ENCODE data around the gene PLPPR1. TPM values are rescaled to one million over a fixed set of nuclear protein-coding genes. Genes with fewer than 3 reads are reported as not detected.

Gene PLPPR1
- total and polyA plus RNA-seq, 2 experiments from 2014 or later, result 1.3 to 3.7 TPM

- no peaks in the 10 kb centered on the region for H3K4me1 Mint-ChIP-seq
- Histone ChIP-seq H3K79me2 (replicated peaks; ENCODE audit: insufficient read depth) (no peaks in the 10 kb centered on the region), H4K20me1 (replicated peaks; ENCODE audit: insufficient read depth) (no peaks in the 10 kb centered on the region), H3K27ac (ENCODE audit: low read depth) (no peak overlapping the region), H3K27me3 (ENCODE audit: insufficient read depth) (no peaks in the 10 kb centered on the region), H3K36me3 (ENCODE audit: insufficient read depth) (no peaks in the 10 kb centered on the region), H3F3A (replicated peaks; ENCODE audit: low read depth) (no peaks in the 10 kb centered on the region), H3K4me3 (no peak overlapping the region), H3K4me2 (no peak overlapping the region), H3K9me2 (ENCODE audit: insufficient read depth) (no peaks in the 10 kb centered on the region), H2AFZ (peak overlapping the region; percentile 68; the same call in 1 of the 2 replicates), H3K4me1 (ENCODE audit: insufficient read depth) (no peaks in the 10 kb centered on the region)
- ATAC-seq (no peak), DNase-seq (ENCODE audit: low spot score) (no peak)
- no peak overlapping the region for H3K27ac Mint-ChIP-seq
- H3K27me3 Mint-ChIP-seq (ENCODE audit: insufficient read depth, low read depth, poor library complexity), result no peaks in the 10 kb centered on the region
- TF ChIP-seq POLR2AphosphoS5 (IDR thresholded peaks at IDR 0.05; ENCODE audit: low read depth), result no peak
- no peak for TF ChIP-seq EZH2 (IDR thresholded peaks at IDR 0.05; ENCODE audit: low read depth, unreplicated experiment)
- no peak for TF ChIP-seq JUNB (IDR thresholded peaks at IDR 0.05; ENCODE audit: unreplicated experiment)
- no peak for TF ChIP-seq CTCF (conservative IDR thresholded peaks at IDR 0.05; ENCODE audit: low read depth in 2 of 2)
- no peak for TF ChIP-seq STAT1 (IDR thresholded peaks at IDR 0.05; ENCODE audit: unreplicated experiment)
- TF ChIP-seq ZNF462 (CRISPR knock-in tag; IDR thresholded peaks at IDR 0.05), result no peak
- TF ChIP-seq ZNF331 (CRISPR knock-in tag; IDR thresholded peaks at IDR 0.05; ENCODE audit: low read depth), result no peak
- H3K4me3 Mint-ChIP-seq, result no peak overlapping the region
- no peaks in the 10 kb centered on the region for H3K9me3 Mint-ChIP-seq
- no peaks in the 10 kb centered on the region for H3K36me3 Mint-ChIP-seq (ENCODE audit: low read depth)
These were observed 14.0 kb upstream of the PLPPR1 start for GRCh38 chr9:101014566-101014965.

Measured in GM23338 (cell line).